Adrenal gland (tissue), 12 donors: ENCODE data around the gene ACOX3. TPM values are rescaled to one million over a fixed set of nuclear protein-coding genes. Genes with fewer than 3 reads are reported as not detected.
A peak's percentile ranks its signal among the peaks of the same experiment; 100 is the strongest.

ENCODE experiments used
- DNase-seq, 7 donors: peaks; one replicate each; pipeline ENCODE4 v3.0.0-alpha.2; 2019 to 2020
- H3K27ac ChIP-seq, 5 donors: fragments of 200-600 bp; sonication (generic) in 4 of 5; 1 replicate in 3 of 5; 2 replicates in 2 of 5; pipeline versions ENCODE4 v1.5.1 to v1.8.0; 2016 to 2020; ENCODE audit warnings: mild to moderate bottlenecking in 1 of 5
- H3K27me3 ChIP-seq: fragments of 200-600 bp; 2 replicates; pipeline ENCODE4 v1.8.0; 2021
- H3K36me3 ChIP-seq, 2 donors: fragments of 200-600 bp; replicated peaks in 1 of 2; 1 replicate in 1 of 2; 2 replicates in 1 of 2; pipeline versions ENCODE4 v1.5.1 to v1.8.0; 2018 to 2022
- H3K4me1 ChIP-seq, 2 donors: fragments of 200-600 bp; replicated peaks in 1 of 2; 1 replicate in 1 of 2; 2 replicates in 1 of 2; pipeline versions ENCODE4 v1.5.1 to v1.8.0; 2018 to 2021
- H3K4me3 ChIP-seq, 4 donors: fragments of 200-600 bp; sonication (generic) in 3 of 4; one replicate each; pipeline ENCODE4 v1.5.1; 2016 to 2018
- H3K9me3 ChIP-seq, 3 donors: fragments of 200-600 bp; sonication (generic) in 1 of 3; replicated peaks in 1 of 3; 1 replicate in 2 of 3; 2 replicates in 1 of 3; pipeline versions ENCODE4 v1.5.1 to v1.8.0; 2016 to 2021
- CTCF ChIP-seq, 6 experiments: fragments of 450-650 bp in 4 of 6; fragments of 200-600 bp in 2 of 6; sonication (generic) in 1 of 6; IDR thresholded peaks; 1 replicate in 5 of 6; 2 replicates in 1 of 6; pipeline versions ENCODE4 v1.5.1 to v1.8.0; 2016 to 2021; ENCODE audit warnings: antibody characterized with exemption in 6 of 6, mild to moderate bottlenecking in 2 of 6, moderate library complexity in 1 of 6
- POLR2A ChIP-seq, 2 donors: fragments of 450-650 bp; IDR thresholded peaks; one replicate each; pipeline ENCODE4 v1.6.1; 2017; ENCODE audit warnings: antibody characterized with exemption in 2 of 2, mild to moderate bottlenecking in 2 of 2, moderate library complexity in 1 of 2
- WGBS, 4 donors: extraction: QIAGEN DNeasy Blood & Tissue Kit in 2 of 4; methylation state at CpG; one replicate each; pipeline versions ENCODE4 v1.1.5 to v1.1.7; 2013 to 2017; 5-methylcytosine and 5-hydroxymethylcytosine counted together
- intact Hi-C, 2 donors: fragments of 100-400 bp; cut with DNase I; formaldehyde crosslinking; loops; one replicate each; pipeline versions ENCODE4 v1.14.1 to v1.15.0; 2022 to 2023
- polyA plus RNA-seq, 3 donors: library from polyadenylated mRNA; stranded (reverse); fragments of 200-250 nt in 2 of 3; fragments of 350-450 nt in 1 of 3; fragmentation: Illumina TruSeq in 1 of 3; extraction: RNeasy Lipid Tissue Mini Kit (QIAGEN cat#74804) in 1 of 3; gene quantifications; one replicate each; pipeline ENCODE4 v1.2.3, GENCODE V29; 2013 to 2014
- total RNA-seq, 9 donors: library from RNA; depleted of rRNA in 4 of 9; stranded (reverse); fragments of >200 nt in 4 of 9; fragments of 120-200 nt in 1 of 9; fragmentation: NEBNext Ultra II Directional in 1 of 9; extraction: Animal tissue kit (Norgen Biotek cat#: 25700) in 1 of 9; gene quantifications; one replicate each; pipeline versions ENCODE4 v1.1.0 to v1.2.4, GENCODE V29; 2013 to 2023
- donor health status: healthy with polysubstance abuse.
- donor health status: Bipolar disorder and iron deficiency.
- donor health status: DM: yes; HTN: yes; CAD: no.
- donor health status: DM: no; HTN: no; CAD: no.
- donor health status: DM: no; HTN: no; CAD: no.
- donor health status: DM: yes; HTN: yes; CAD: no.

Gene ACOX3
- total and polyA plus RNA-seq, 12 donors: 10.4 to 44.2 (median 26.3) TPM

- no peak overlapping the region for H3K4me3 ChIP-seq
These were observed 3.2 kb downstream of the ACOX3 start for GRCh38 chr4:8437281-8437680.

DNA sequence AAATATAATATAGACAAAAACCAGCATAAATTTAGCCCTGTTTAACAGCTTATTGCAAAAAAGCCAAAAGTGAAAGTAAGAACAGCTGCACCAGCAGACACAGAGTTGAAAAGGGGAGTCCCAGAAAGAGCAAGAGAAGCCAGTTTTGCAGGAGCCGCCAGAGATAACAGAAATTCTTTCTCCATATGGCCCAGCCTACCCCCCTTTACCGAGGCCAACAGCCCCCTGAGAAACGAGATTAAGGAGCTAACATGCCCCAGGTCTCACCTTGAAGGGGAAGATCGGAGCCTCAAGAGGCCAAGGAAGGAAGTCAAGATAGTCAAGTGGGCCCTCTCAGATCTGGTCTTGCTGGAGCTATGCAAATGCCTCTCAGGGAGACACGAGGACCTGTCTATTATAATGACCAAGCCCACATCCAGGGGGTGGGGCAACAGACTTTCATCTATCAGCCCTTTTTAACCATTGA, 4.8 kb downstream of the ACOX3 start:
- Histone ChIP-seq H3K36me3 (no peaks in the 10 kb centered on the region), H3K9me3 (peaks cover 0 to 7% (median 0%) of the 10 kb centered on the region in 3 donors), H3K4me1 (peaks cover 15 to 36% of the 10 kb centered on the region in 2 donors), H3K4me3 (peak overlapping the region in 1 of 4 donors; percentile 30), H3K27me3 (no peaks in the 10 kb centered on the region), H3K27ac (peak overlapping the region in 3 of 5 donors; percentile 3 to 38 (median 27))
- intact Hi-C loops: no loop called here
- 6 to 24% (median 18%) methylated on average over 3 to 5 of the region's 5 CpGs for WGBS, 4 donors
- DNase-seq: peak in 1 of 7 donors; percentile 32
- TF ChIP-seq POLR2A (IDR thresholded peaks at IDR 0.05) (no peak), CTCF (IDR thresholded peaks at IDR 0.05) (no peak)

More at GRCh38 chr4:8437281-8437680, 3.2 kb downstream of the ACOX3 start:
- peaks cover 0 to 7% (median 0%) of the 10 kb centered on the region in 3 donors for H3K9me3 ChIP-seq
- no peak for TF ChIP-seq POLR2A (IDR thresholded peaks at IDR 0.05)
- TF ChIP-seq CTCF (IDR thresholded peaks at IDR 0.05): peak in 4 of 6 experiments; percentile 17 to 57 (median 30)
- peaks cover 24 to 49% of the 10 kb centered on the region in 2 donors for H3K4me1 ChIP-seq
- no peaks in the 10 kb centered on the region for H3K36me3 ChIP-seq
- intact Hi-C loops: no loop called here
- peak overlapping the region; percentile 4 to 73 (median 64) for H3K27ac ChIP-seq
- DNase-seq: peak in 3 of 7 donors; percentile 48 to 56 (median 55)
- no peaks in the 10 kb centered on the region for H3K27me3 ChIP-seq
- WGBS, 4 donors: 23 to 49% (median 43%) methylated on average over 13 of the region's 13 CpGs

- Histone ChIP-seq H3K36me3 (no peaks in the 10 kb centered on the region), H3K27me3 (no peaks in the 10 kb centered on the region), H3K9me3 (peaks cover 0 to 2% (median 0%) of the 10 kb centered on the region in 3 donors), H3K4me3 (no peak overlapping the region), H3K27ac (peak overlapping the region in 1 of 5 donors; percentile 39), H3K4me1 (peaks cover 15 to 32% of the 10 kb centered on the region in 2 donors)
- no peak for DNase-seq
- intact Hi-C loops: no loop called here
- TF ChIP-seq CTCF (IDR thresholded peaks at IDR 0.05) (no peak), POLR2A (IDR thresholded peaks at IDR 0.05) (no peak)
- 77 to 89% (median 79%) methylated on average over 16 to 21 of the region's 21 CpGs for WGBS, 4 donors
These were observed 6.1 kb downstream of the ACOX3 start for GRCh38 chr4:8434251-8435073.

GRCh38 chr4:8433136-8433535, 7.4 kb downstream of the ACOX3 start:
- no peak overlapping the region for H3K4me3 ChIP-seq
- peaks cover 19 to 29% of the 10 kb centered on the region in 2 donors for H3K4me1 ChIP-seq
- TF ChIP-seq CTCF (IDR thresholded peaks at IDR 0.05): no peak
- no peak for TF ChIP-seq POLR2A (IDR thresholded peaks at IDR 0.05)
- H3K27ac ChIP-seq: no peak overlapping the region
- H3K36me3 ChIP-seq: no peaks in the 10 kb centered on the region
- intact Hi-C loops: no loop called here
- DNase-seq: no peak
- no peaks in the 10 kb centered on the region for H3K27me3 ChIP-seq
- 63 to 84% (median 72%) methylated on average over 5 of the region's 5 CpGs for WGBS, 4 donors
- H3K9me3 ChIP-seq: no peaks in the 10 kb centered on the region
